Hepatocyte (in vitro differentiated cells): Measurements from ENCODE around the gene USP47. TPM values are rescaled to one million over a fixed set of nuclear protein-coding genes. Genes with fewer than 3 reads are reported as not detected.

Source experiments
- DNase-seq: peaks from one replicate; pipeline ENCODE4 v3.0.0-alpha.2; 2016; ENCODE audit warnings: low spot score
- H2AFZ ChIP-seq: fragments of 200-600 bp; sonication (generic); 2 replicates; pipeline ENCODE4 v1.6.0; 2016; ENCODE audit warnings: antibody characterized with exemption, mild to moderate bottlenecking
- H3K27ac ChIP-seq: fragments of 200-600 bp; sonication (generic); 2 replicates; pipeline ENCODE4 v1.5.1; 2016; ENCODE audit warnings: mild to moderate bottlenecking
- H3K27me3 ChIP-seq: fragments of 200-600 bp; sonication (generic); 2 replicates; pipeline ENCODE4 v1.6.1; 2016
- H3K36me3 ChIP-seq: fragments of 200-600 bp; sonication (generic); replicated peaks from 2 replicates; pipeline ENCODE4 v1.5.1; 2016; ENCODE audit warnings: low read depth; ENCODE audit not compliant: insufficient read depth
- H3K4me1 ChIP-seq: fragments of 200-600 bp; sonication (generic); 2 replicates; pipeline ENCODE4 v1.5.1; 2016; ENCODE audit warnings: mild to moderate bottlenecking, moderate library complexity; ENCODE audit not compliant: insufficient read depth
- H3K4me2 ChIP-seq: fragments of 200-600 bp; sonication (generic); 2 replicates; pipeline ENCODE4 v1.6.0; 2016
- H3K4me3 ChIP-seq: fragments of 200-600 bp; sonication (generic); 2 replicates; pipeline ENCODE4 v1.5.1; 2016; ENCODE audit warnings: mild to moderate bottlenecking
- H3K79me2 ChIP-seq: fragments of 200-600 bp; sonication (generic); 2 replicates; pipeline ENCODE4 v1.6.0; 2017; ENCODE audit warnings: mild to moderate bottlenecking
- H3K9me2 ChIP-seq: fragments of 200-600 bp; sonication (generic); replicated peaks from 2 replicates; pipeline ENCODE4 v1.6.0; 2017; ENCODE audit warnings: mild to moderate bottlenecking; ENCODE audit not compliant: insufficient read depth
- H3K9me3 ChIP-seq: fragments of 200-600 bp; sonication (generic); 2 replicates; pipeline ENCODE4 v1.5.1; 2016; ENCODE audit warnings: low read depth, mild to moderate bottlenecking
- H4K20me1 ChIP-seq: fragments of 200-600 bp; sonication (generic); 2 replicates; pipeline ENCODE4 v1.6.0; 2016; ENCODE audit warnings: mild to moderate bottlenecking; ENCODE audit not compliant: insufficient read depth, poor library complexity, severe bottlenecking
- CTCF ChIP-seq: fragments of 200-600 bp; sonication (generic); IDR thresholded peaks from 2 replicates; pipeline ENCODE4 v1.5.1; 2016; ENCODE audit warnings: antibody characterized with exemption, mild to moderate bottlenecking; ENCODE audit not compliant: poor library complexity
- EZH2 ChIP-seq: fragments of 200-600 bp; sonication (generic); IDR thresholded peaks from 2 replicates; pipeline ENCODE4 v1.6.1; 2016; ENCODE audit warnings: antibody characterized with exemption, mild to moderate bottlenecking, borderline replicate concordance
- EZH2phosphoT487 ChIP-seq: fragments of 200-600 bp; sonication (generic); IDR thresholded peaks from one replicate; pipeline ENCODE4 v1.6.1; 2018; ENCODE audit warnings: antibody characterized with exemption, mild to moderate bottlenecking, low read depth, moderate library complexity; ENCODE audit not compliant: unreplicated experiment, severe bottlenecking
- WGBS: methylation state at CpG from one replicate; pipeline ENCODE4 v1.1.6; 2016; ENCODE audit warnings: low lambda C conversion rate; ENCODE audit errors: missing lambda C conversion rate; 5-methylcytosine and 5-hydroxymethylcytosine counted together
- polyA plus RNA-seq: library from polyadenylated mRNA; unstranded; fragments of >200 nt; fragmentation: Nextera tagmentation; extraction: Ambion mirVana; gene quantifications from 2 replicates; pipeline ENCODE4 v1.2.1, GENCODE V29; 2016
- total RNA-seq: library from RNA; depleted of rRNA; stranded (reverse); fragments of >200 nt; gene quantifications from 2 replicates; pipeline ENCODE4 v1.2.3, GENCODE V29; 2014

Gene USP47
- total and polyA plus RNA-seq, 2 experiments from 2014 or later, result 34.0 to 76.9 TPM

- Histone ChIP-seq H3K9me2 (no peaks in the 10 kb centered on the region), H3K27me3 (no peaks in the 10 kb centered on the region), H3K4me1 (peaks cover 21% of the 10 kb centered on the region), H3K4me3 (no peak overlapping the region), H2AFZ (no peak overlapping the region), H4K20me1 (no peaks in the 10 kb centered on the region), H3K79me2 (no peaks in the 10 kb centered on the region), H3K27ac (peak overlapping the region; percentile 74), H3K36me3 (no peaks in the 10 kb centered on the region), H3K4me2 (no peak overlapping the region), H3K9me3 (no peaks in the 10 kb centered on the region)
- 81% methylated on average over 7 of the region's 7 CpGs for WGBS
- TF ChIP-seq EZH2, result no peak
- no peak for DNase-seq
Measured at GRCh38 chr11:11814614-11815452, 26.9 kb upstream of the USP47 start.

GRCh38 chr11:11816511-11817314 lies 25.1 kb upstream of the USP47 start:
- H3K4me2 ChIP-seq, result no peak overlapping the region
- no peaks in the 10 kb centered on the region for H3K27me3 ChIP-seq
- no peak overlapping the region for H3K27ac ChIP-seq
- H3K9me2 ChIP-seq, result no peaks in the 10 kb centered on the region
- TF ChIP-seq CTCF (no peak), EZH2 (no peak), EZH2phosphoT487 (no peak)
- no peaks in the 10 kb centered on the region for H4K20me1 ChIP-seq
- H3K36me3 ChIP-seq, result no peaks in the 10 kb centered on the region
- no peak for DNase-seq
- no peaks in the 10 kb centered on the region for H3K9me3 ChIP-seq
- no peaks in the 10 kb centered on the region for H3K79me2 ChIP-seq
- 55% methylated on average over 2 of the region's 2 CpGs for WGBS
- no peak overlapping the region for H2AFZ ChIP-seq
- H3K4me1 ChIP-seq, result peaks cover 21% of the 10 kb centered on the region
- no peak overlapping the region for H3K4me3 ChIP-seq

GRCh38 chr11:11817957-11818356 lies 23.8 kb upstream of the USP47 start:
- no peak for TF ChIP-seq EZH2phosphoT487
- no peak for TF ChIP-seq EZH2
- TF ChIP-seq CTCF, result no peak
- H3K9me3 ChIP-seq, result no peaks in the 10 kb centered on the region
- WGBS, result 95% methylated on average over 5 of the region's 5 CpGs
- peaks cover 20% of the 10 kb centered on the region for H3K4me1 ChIP-seq
- no peaks in the 10 kb centered on the region for H3K9me2 ChIP-seq
- no peaks in the 10 kb centered on the region for H3K36me3 ChIP-seq
- no peaks in the 10 kb centered on the region for H4K20me1 ChIP-seq
- no peak overlapping the region for H3K27ac ChIP-seq
- no peaks in the 10 kb centered on the region for H3K27me3 ChIP-seq
- H3K4me3 ChIP-seq, result no peak overlapping the region
- DNase-seq, result no peak
- H2AFZ ChIP-seq, result no peak overlapping the region
- no peaks in the 10 kb centered on the region for H3K79me2 ChIP-seq
- H3K4me2 ChIP-seq, result no peak overlapping the region
